Astrocyte (in vitro differentiated cells and primary cell): ENCODE measurements around the gene CDC6. TPM values are rescaled to one million over a fixed set of nuclear protein-coding genes. Genes with fewer than 3 reads are reported as not detected.

ENCODE experiments used
- DNase-seq: peaks from one replicate; pipeline ENCODE4 v3.0.0-alpha.2; 2010; ENCODE audit warnings: low read depth
- FAIRE-seq: peaks from 2 replicates; lab custom pipeline; 2011; peaks lifted over from hg19 to GRCh38; lab: Jason Lieb, UNC
- H2AFZ ChIP-seq: 2 replicates; pipeline ENCODE4 v1.6.0; 2012; ENCODE audit warnings: low read depth, low read length, inconsistent platforms
- H3K27ac ChIP-seq: 2 replicates; pipeline ENCODE4 v1.5.1; 2011; ENCODE audit warnings: low read depth, low read length, inconsistent platforms
- H3K27me3 ChIP-seq: 2 replicates; pipeline ENCODE4 v1.6.0; 2011; ENCODE audit warnings: low read length, inconsistent platforms; ENCODE audit not compliant: insufficient read depth
- H3K36me3 ChIP-seq: 2 replicates; pipeline ENCODE4 v1.5.1; 2011; ENCODE audit warnings: low read length, inconsistent platforms; ENCODE audit not compliant: insufficient read depth
- H3K4me1 ChIP-seq: 2 replicates; pipeline ENCODE4 v1.5.1; 2011; ENCODE audit warnings: low read length, inconsistent platforms; ENCODE audit not compliant: insufficient read depth
- H3K4me2 ChIP-seq: 2 replicates; pipeline ENCODE4 v1.6.0; 2012; ENCODE audit warnings: low read length, inconsistent platforms
- H3K4me3 ChIP-seq: 2 replicates; pipeline ENCODE4 v1.5.1; 2011; ENCODE audit warnings: low read depth, mild to moderate bottlenecking, low read length, inconsistent platforms; ENCODE audit not compliant: insufficient read depth
- H3K79me2 ChIP-seq: 2 replicates; pipeline ENCODE4 v1.6.0; 2012; ENCODE audit warnings: mild to moderate bottlenecking, low read length, inconsistent platforms; ENCODE audit not compliant: insufficient read depth
- H3K9ac ChIP-seq: 2 replicates; pipeline ENCODE4 v1.6.0; 2012; ENCODE audit warnings: mild to moderate bottlenecking, low read length, inconsistent platforms
- H3K9me3 ChIP-seq: 2 replicates; pipeline ENCODE4 v1.5.1; 2012; ENCODE audit warnings: low read depth, mild to moderate bottlenecking, low read length, inconsistent platforms; ENCODE audit not compliant: insufficient read depth
- H4K20me1 ChIP-seq: 2 replicates; pipeline ENCODE4 v1.6.0; 2012; ENCODE audit warnings: low read length, inconsistent platforms; ENCODE audit not compliant: insufficient read depth
- H3K27ac Mint-ChIP-seq: one replicate; pipeline ENCODE4 v1.8.0; 2021; ENCODE audit warnings: mild to moderate bottlenecking, mixed read lengths; ENCODE audit not compliant: unreplicated experiment
- H3K27me3 Mint-ChIP-seq: one replicate; pipeline ENCODE4 v1.8.0; 2021; ENCODE audit warnings: low read depth, mixed read lengths; ENCODE audit not compliant: unreplicated experiment
- H3K36me3 Mint-ChIP-seq: one replicate; pipeline ENCODE4 v1.8.0; 2021; ENCODE audit warnings: low read depth, mixed read lengths; ENCODE audit not compliant: unreplicated experiment
- H3K4me1 Mint-ChIP-seq: one replicate; pipeline ENCODE4 v1.8.0; 2021; ENCODE audit warnings: low read depth, mixed read lengths; ENCODE audit not compliant: unreplicated experiment
- H3K4me3 Mint-ChIP-seq: one replicate; pipeline ENCODE4 v1.8.0; 2021; ENCODE audit warnings: mild to moderate bottlenecking, moderate library complexity, mixed read lengths; ENCODE audit not compliant: unreplicated experiment
- H3K9me3 Mint-ChIP-seq: one replicate; pipeline ENCODE4 v1.8.0; 2021; ENCODE audit warnings: mild to moderate bottlenecking, mixed read lengths; ENCODE audit not compliant: unreplicated experiment
- EZH2 ChIP-seq: IDR thresholded peaks from 2 replicates; pipeline ENCODE4 v1.6.1; 2012; ENCODE audit warnings: mild to moderate bottlenecking, low read length, inconsistent platforms; ENCODE audit not compliant: insufficient read depth
- total RNA-seq: library from RNA; stranded (reverse); gene quantifications from 2 replicates; pipeline ENCODE4 v1.2.1, GENCODE V29; 2021
- TF ChIP-seq, protein P1 (sequence below): IDR thresholded peaks from 2 replicates; pipeline ENCODE4 v1.5.1; 2011; ENCODE audit warnings: low read depth, mild to moderate bottlenecking, inconsistent platforms, low read length, moderate library complexity; ENCODE audit not compliant: insufficient read depth

The CDC6 gene
- total RNA-seq, 1 donor from 2014 or later: 14.4 TPM

DNA sequence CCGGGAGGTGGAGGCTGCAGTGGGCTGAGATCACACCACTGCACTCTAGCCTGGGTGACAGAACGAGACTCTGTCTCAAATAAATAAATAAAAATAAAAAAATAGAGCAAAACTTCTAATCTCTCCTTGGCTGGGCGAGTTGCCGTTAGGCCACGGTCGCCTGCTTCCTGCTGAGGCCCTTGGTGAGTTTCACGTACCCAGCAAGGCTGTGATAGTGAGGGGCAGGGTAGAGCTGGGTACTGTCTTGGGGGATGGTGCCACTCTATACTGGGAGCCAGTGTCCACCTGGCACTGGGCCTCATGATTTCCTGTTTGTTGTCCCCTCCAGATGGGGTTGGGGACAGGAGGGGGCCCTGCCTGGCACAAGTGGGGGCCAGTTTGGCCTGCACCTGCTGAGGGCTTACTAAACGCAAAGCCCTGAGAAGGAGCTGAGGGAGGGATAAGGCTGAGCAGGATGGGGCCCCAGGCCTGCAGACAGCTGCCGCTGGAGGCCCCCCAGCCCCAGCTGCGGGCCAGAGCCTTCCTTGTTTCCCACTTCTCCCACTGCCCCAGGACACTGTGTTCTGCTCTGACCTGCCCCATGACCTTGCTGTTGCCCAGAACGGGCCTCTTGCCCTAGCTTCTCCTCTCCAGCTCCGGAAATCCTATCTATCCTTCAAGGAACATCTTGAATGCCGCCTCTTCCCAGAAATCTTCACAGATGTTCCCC is 51.4 kb downstream of the CDC6 start:
- H3K27me3 ChIP-seq: no peaks in the 10 kb centered on the region
- no peak overlapping the region for H3K27ac ChIP-seq
- H3K79me2 ChIP-seq: peaks cover 55% of the 10 kb centered on the region
- peaks cover 55% of the 10 kb centered on the region for H4K20me1 ChIP-seq
- no peaks in the 10 kb centered on the region for H3K27me3 Mint-ChIP-seq
- H2AFZ ChIP-seq: no peak overlapping the region
- no peaks in the 10 kb centered on the region for H3K9me3 Mint-ChIP-seq
- peaks cover 33% of the 10 kb centered on the region for H3K4me1 ChIP-seq
- H3K4me2 ChIP-seq: no peak overlapping the region
- no peak overlapping the region for H3K4me3 Mint-ChIP-seq
- H3K36me3 ChIP-seq: peaks cover 4% of the 10 kb centered on the region
- FAIRE-seq (no peak), DNase-seq (no peak)
- no peak overlapping the region for H3K4me3 ChIP-seq
- no peaks in the 10 kb centered on the region for H3K9me3 ChIP-seq
- TF ChIP-seq, protein P1, sequence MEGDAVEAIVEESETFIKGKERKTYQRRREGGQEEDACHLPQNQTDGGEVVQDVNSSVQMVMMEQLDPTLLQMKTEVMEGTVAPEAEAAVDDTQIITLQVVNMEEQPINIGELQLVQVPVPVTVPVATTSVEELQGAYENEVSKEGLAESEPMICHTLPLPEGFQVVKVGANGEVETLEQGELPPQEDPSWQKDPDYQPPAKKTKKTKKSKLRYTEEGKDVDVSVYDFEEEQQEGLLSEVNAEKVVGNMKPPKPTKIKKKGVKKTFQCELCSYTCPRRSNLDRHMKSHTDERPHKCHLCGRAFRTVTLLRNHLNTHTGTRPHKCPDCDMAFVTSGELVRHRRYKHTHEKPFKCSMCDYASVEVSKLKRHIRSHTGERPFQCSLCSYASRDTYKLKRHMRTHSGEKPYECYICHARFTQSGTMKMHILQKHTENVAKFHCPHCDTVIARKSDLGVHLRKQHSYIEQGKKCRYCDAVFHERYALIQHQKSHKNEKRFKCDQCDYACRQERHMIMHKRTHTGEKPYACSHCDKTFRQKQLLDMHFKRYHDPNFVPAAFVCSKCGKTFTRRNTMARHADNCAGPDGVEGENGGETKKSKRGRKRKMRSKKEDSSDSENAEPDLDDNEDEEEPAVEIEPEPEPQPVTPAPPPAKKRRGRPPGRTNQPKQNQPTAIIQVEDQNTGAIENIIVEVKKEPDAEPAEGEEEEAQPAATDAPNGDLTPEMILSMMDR: no peak
- no peak for TF ChIP-seq EZH2
- H3K36me3 Mint-ChIP-seq: peaks cover 7% of the 10 kb centered on the region
- no peak overlapping the region for H3K27ac Mint-ChIP-seq
- peaks cover 6% of the 10 kb centered on the region for H3K4me1 Mint-ChIP-seq
- H3K9ac ChIP-seq: no peak overlapping the region

DNA sequence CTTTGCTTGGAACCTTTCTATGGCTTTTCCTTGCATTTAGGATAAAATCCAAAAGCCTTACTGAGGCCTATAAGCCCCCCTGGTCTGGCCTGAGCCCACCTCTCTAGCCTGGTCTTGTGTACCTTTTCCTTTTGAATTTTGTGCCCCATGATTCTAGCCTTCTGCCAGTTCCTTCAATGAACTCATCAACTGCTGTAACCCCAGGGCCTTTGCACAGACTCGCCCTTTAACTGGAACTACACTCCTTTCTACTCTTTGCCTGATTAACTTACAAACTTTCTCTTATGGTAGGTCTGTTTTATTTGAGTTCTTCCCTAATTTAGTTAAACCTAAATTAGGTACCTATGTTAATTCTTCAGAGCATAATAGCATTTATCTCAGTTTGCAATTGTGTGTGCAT is 52.6 kb downstream of the CDC6 start:
- TF ChIP-seq, protein P1: no peak
- TF ChIP-seq EZH2: no peak
- peaks cover 54% of the 10 kb centered on the region for H3K79me2 ChIP-seq
- FAIRE-seq (no peak), DNase-seq (no peak)
- no peak overlapping the region for H2AFZ ChIP-seq
- Mint-ChIP-seq H3K4me3 (peak overlapping the region; percentile 82), H3K9me3 (no peaks in the 10 kb centered on the region), H3K27ac (peak overlapping the region; percentile 70), H3K4me1 (peaks cover 8% of the 10 kb centered on the region), H3K36me3 (peaks cover 4% of the 10 kb centered on the region), H3K27me3 (no peaks in the 10 kb centered on the region)
- H3K27ac ChIP-seq: no peak overlapping the region
- peaks cover 49% of the 10 kb centered on the region for H4K20me1 ChIP-seq
- no peaks in the 10 kb centered on the region for H3K9me3 ChIP-seq
- peaks cover 36% of the 10 kb centered on the region for H3K4me1 ChIP-seq
- no peaks in the 10 kb centered on the region for H3K27me3 ChIP-seq
- H3K36me3 ChIP-seq: peaks cover 4% of the 10 kb centered on the region
- peak overlapping the region; percentile 63 for H3K4me3 ChIP-seq
- peak overlapping the region; percentile 88 for H3K9ac ChIP-seq
- H3K4me2 ChIP-seq: peak overlapping the region; percentile 95
